ELF-1 (cell line): Measurements from ENCODE around the gene NPR3.

Experiments used
- DNase-seq: peaks from one replicate; pipeline ENCODE4 v3.0.0-alpha.2; 2016; ENCODE audit warnings: low read depth, low spot score

NPR3 gene

GRCh38 chr5:32805971-32806638, 95.0 kb downstream of the NPR3 start:
- DNase-seq: no peak

- DNase-seq: no peak
Measured at GRCh38 chr5:32808783-32809182, 97.7 kb downstream of the NPR3 start.

- DNase-seq: no peak
Measured at GRCh38 chr5:32810804-32811203, 99.7 kb downstream of the NPR3 start.

- DNase-seq: no peak
Measured at GRCh38 chr5:32812399-32812798, 101.3 kb downstream of the NPR3 start.

GRCh38 chr5:32814141-32814540, 103.0 kb downstream of the NPR3 start:
- no peak for DNase-seq

GRCh38 chr5:32814620-32815019, 103.5 kb downstream of the NPR3 start:
- no peak for DNase-seq

GRCh38 chr5:32827981-32828380, 116.9 kb downstream of the NPR3 start:
- no peak for DNase-seq

GRCh38 chr5:32828492-32828891, 117.4 kb downstream of the NPR3 start:
- no peak for DNase-seq

- DNase-seq: no peak
Measured at GRCh38 chr5:32831624-32832023, 120.5 kb downstream of the NPR3 start.

- no peak for DNase-seq
Measured at GRCh38 chr5:32833127-32833526, 122.0 kb downstream of the NPR3 start.

- no peak for DNase-seq
Measured at GRCh38 chr5:32833663-32834062, 122.5 kb downstream of the NPR3 start.

GRCh38 chr5:32834251-32834650, 123.1 kb downstream of the NPR3 start:
- no peak for DNase-seq

- no peak for DNase-seq
Measured at GRCh38 chr5:32836176-32836575, 125.1 kb downstream of the NPR3 start.

- DNase-seq: no peak
Measured at GRCh38 chr5:32837211-32837610, 126.1 kb downstream of the NPR3 start.

GRCh38 chr5:32839106-32839505, 128.0 kb downstream of the NPR3 start:
- no peak for DNase-seq

- DNase-seq: no peak
Measured at GRCh38 chr5:32840606-32841005, 129.5 kb downstream of the NPR3 start.
